Fibroblast of peridontal ligament (primary cell): ENCODE data around the gene CLDN14.

Experiments used
- DNase-seq: peaks from one replicate; pipeline ENCODE4 v3.0.0-alpha.2; 2010; ENCODE audit errors: extremely low read depth

Gene CLDN14

GRCh38 chr21:36471254-36471723, 8.6 kb downstream of the CLDN14 start:
- DNase-seq, result peak; percentile 27

- no peak for DNase-seq
Observed at GRCh38 chr21:36470294-36470693, 9.6 kb downstream of the CLDN14 start.

DNA sequence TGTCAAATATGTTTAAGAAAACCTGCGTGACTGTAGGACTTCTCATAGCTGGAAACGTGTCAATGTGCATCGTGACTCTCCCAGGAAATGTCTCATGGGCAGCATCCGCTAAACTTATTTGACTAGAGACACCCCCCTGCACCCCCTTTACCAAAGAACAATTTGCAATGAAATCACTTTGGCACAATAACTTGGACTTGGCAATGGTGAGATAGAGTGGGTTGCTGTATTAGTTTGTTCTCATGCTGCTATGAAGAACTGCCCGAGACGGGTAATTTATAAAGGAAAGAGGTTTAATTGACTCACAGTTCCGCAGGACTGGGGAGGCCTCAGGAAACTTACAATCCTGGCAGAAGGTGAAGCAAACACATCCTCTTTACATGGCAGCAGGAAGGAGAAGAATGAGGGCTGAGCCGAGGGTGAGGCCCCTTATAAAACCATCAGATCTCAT, 13.8 kb downstream of the CLDN14 start:
- no peak for DNase-seq

DNA sequence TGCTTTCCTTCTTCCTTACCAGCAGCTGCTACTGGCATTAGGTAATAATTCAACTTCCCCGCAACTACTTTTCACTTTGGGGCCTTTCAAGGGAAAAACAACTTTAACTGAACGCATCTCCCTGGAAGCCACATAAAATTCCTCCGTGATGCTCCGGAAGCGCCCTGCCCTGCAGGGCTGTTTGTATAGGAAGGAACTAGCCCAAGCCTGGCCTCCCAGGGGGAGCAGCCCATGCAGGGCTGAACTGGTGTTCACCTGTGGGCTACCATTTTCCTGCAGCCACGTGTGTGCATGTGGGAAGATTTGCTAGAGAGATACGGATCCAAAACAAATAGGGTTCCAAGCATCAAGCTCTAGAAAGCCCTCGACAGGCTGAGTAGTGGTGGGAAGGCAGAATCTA, 14.4 kb downstream of the CLDN14 start:
- no peak for DNase-seq

GRCh38 chr21:36464590-36464989, 15.3 kb downstream of the CLDN14 start:
- no peak for DNase-seq

DNA sequence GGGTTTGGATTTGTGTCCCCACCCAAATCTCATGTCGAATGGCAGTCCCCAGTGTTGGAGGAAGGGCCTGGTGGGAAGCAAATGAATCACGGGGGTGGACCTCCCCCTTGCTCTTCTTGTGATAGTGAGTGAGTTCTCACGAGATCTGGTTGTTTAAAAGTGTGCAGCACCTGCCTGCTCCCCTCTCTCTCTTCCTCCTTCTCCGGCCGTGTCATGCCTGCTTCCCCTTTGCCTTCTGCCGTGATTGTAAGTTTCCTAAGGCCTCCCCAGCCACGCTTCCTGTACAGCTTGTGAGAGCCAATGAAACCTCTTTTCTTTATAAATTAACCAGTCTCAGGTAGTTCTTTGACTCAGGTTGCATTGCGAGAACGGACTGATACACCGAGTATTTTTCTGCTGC, 15.9 kb downstream of the CLDN14 start:
- no peak for DNase-seq

GRCh38 chr21:36463204-36463603, 16.7 kb downstream of the CLDN14 start:
- no peak for DNase-seq

- no peak for DNase-seq
Observed at GRCh38 chr21:36461918-36462486, 17.9 kb downstream of the CLDN14 start.

DNA sequence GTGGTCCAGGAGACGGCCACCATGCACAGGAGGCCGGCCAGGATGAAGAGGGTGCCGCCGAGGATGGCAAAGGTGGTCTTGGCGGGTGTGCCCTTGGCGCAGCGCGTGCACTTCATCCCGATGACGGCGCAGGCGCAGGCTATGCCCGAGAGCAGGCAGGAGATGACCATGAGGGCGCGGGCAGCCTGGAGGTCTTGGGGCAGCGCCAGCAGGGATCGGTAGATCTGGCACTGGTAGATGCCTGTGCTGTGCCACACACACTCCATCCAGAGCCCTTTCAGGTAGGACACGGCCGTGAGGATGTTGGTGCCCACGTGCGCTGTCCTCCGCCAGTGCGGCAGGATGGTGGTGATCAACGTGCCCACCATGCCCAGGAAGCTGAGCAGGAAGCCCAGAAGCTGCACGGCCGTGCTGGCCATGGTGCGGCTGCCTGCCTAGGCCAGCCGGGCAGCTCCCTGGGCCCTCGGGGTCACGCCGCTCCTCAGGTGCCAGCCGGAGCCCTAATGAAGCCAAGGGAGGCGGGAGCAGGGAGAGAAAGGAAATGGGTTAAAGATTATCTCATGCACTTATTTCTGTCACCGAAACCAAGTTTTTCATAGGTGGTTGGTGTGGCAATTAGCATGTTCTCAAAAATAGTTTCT, 18.5 kb downstream of the CLDN14 start:
- DNase-seq, result no peak

GRCh38 chr21:36460866-36461265, 19.1 kb downstream of the CLDN14 start:
- no peak for DNase-seq

GRCh38 chr21:36459098-36459497, 20.8 kb downstream of the CLDN14 start:
- DNase-seq, result no peak

DNA sequence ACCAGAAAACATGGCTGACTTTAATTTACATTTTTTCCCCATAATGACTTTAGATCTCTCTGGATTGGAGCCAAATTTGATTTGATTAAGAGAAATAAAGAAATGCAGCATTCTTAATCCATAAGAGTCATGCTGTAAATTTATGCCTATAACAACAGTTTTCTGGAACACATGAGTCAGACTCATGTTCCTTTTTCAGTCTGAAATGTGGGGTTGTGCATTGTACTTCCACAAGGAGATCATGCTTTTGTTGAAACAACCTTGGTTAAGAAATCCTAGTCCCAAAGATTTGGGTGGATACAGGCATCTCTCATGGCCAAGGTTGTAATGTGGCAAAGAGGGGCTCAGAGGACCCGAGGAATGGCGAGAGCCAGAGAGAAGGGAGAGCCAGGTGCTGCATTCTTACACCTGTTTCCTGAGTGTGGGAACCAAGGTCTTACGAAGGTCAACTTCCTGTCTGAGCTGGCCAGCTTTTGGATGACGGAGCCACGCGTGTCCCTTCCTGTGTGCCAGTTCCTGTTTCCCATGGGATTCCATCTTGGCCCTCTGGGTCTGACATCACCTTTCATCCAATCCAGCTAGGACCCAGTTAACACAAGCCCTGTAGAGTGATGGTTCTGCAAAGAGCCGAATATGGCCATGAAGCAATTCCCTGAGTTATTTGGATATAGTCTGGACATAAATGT, 23.1 kb downstream of the CLDN14 start:
- DNase-seq, result no peak

- no peak for DNase-seq
Observed at GRCh38 chr21:36454706-36455105, 25.2 kb downstream of the CLDN14 start.

- DNase-seq, result no peak
Observed at GRCh38 chr21:36454093-36454531, 25.8 kb downstream of the CLDN14 start.

GRCh38 chr21:36452281-36452825, 27.6 kb downstream of the CLDN14 start:
- DNase-seq, result no peak

- DNase-seq, result no peak
Observed at GRCh38 chr21:36451506-36451905, 28.4 kb downstream of the CLDN14 start.

DNA sequence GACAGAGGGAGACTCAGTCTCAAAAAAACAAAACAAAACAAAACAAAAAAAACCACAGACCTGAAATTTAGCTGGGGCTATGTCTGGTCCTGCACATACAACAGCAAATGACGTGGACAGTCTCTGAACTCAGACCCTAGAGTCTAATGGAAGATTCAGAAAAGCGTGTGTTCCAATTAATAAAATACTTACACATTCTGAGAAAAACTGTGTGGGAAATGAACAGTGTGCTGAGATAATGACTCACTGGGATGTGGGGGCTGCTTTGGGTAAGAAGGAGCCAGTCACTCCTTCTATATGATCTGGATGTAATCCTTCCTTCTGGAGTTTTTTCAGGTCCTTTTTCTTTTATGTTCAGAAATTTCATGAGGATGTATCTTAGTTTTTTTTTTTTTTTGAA, 29.4 kb downstream of the CLDN14 start:
- no peak for DNase-seq

GRCh38 chr21:36446301-36446700, 33.6 kb downstream of the CLDN14 start:
- DNase-seq, result no peak

DNA sequence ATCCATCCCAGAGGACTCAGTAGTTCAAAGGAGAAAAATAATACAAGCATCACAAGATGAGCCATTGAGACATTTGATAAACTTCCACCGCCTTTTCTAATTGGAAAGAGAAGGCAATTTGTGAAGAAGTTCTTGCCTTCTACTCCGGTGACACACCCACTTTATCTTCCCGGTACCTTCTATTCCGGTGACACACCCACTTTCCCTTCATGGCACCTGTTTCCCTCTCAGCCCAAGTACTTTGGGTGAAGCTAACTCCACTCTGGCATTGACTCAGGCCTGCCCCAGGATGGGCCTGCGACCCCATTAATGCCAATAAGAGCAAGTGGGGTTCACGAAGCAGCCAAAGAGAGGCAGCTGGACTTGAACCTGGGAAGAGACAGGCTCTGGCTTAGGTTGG, 38.2 kb downstream of the CLDN14 start:
- no peak for DNase-seq

- DNase-seq, result peak; percentile 64
Observed at GRCh38 chr21:36437745-36438128, 42.2 kb downstream of the CLDN14 start.

DNA sequence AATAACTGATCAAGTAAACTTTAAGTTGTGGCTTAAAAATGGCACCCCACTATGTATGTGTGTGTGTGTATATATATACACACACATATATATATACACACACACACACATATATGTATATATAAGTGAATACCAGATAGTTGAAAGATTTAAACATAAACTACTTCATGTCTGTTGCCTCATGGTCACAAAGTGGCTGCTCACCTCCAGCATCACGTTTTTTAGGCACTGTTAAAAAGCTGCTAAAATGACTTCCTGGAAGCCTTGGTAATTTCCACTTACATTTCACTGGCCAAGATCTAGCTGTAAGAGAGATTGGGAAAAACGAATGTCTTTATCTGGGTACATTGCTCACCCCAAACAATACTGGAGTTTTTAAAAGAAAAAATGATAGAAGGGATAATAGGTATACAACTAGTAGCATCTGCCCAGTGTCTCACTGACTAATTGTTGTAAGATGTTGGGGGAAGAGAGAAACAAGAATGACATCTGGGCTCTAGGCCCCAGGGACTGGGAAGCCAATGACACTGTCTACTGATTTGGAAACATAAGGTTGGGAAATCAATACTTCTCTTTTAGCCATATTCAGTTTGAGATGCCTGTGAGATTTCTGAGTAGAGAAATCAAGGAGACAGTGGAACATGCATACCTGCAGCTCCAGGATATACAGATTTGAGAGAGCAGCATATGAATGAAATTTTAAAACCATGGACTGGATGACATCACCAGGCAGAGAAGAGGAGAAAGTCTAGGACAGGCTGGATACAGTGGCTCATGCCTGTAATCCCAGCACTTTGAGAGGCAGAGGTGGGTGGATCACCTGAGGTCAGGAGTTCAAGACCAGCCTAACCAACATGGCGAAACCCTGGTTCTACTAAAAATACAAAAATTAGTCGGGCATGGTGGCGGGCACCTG, 42.8 kb downstream of the CLDN14 start:
- no peak for DNase-seq

DNA sequence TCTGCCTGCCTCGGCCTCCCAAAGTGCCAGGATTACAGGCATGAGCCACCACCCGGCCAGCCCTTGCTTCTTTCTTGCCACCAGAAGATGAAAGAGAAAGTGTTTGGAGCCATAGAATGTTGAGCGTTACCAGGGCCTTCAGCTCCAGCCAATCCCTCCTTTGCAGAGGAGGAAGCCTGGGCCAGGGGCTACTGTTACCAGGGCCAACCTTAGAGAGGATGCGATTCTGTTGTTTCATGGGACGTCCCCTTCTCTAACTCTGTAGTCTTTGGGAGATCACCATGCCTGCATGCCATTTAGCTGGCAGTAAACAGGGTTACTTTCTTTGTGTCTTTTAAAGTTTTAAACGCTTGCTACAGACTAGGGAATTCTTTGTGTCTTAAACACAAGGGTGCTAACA, 45.8 kb downstream of the CLDN14 start:
- DNase-seq, result no peak
